SK-MEL-5 (cell line): ENCODE data around the gene ICE2. TPM values are rescaled to one million over a fixed set of nuclear protein-coding genes. Genes with fewer than 3 reads are reported as not detected.

Source experiments
- DNase-seq: peaks from one replicate; pipeline ENCODE4 v3.0.0-alpha.2; 2016; ENCODE audit warnings: low read depth, low spot score
- in situ Hi-C: cut with HindIII; loops from 2 replicates; pipeline ENCODE4 v1.10.0; 2016; ENCODE audit warnings: low sequenced_read_pairs, high pct_unique_total_duplicates, low pct_unique_long_range_greater_than_20kb
- total RNA-seq: library from RNA; depleted of rRNA; stranded (reverse); fragments of >200 nt; shearing (Covaris generic); gene quantifications from 2 replicates; pipeline ENCODE4 v1.2.3, GENCODE V29; 2014

Gene ICE2
- total RNA-seq, 1 experiment from 2014 or later, result 34.3 TPM

DNA sequence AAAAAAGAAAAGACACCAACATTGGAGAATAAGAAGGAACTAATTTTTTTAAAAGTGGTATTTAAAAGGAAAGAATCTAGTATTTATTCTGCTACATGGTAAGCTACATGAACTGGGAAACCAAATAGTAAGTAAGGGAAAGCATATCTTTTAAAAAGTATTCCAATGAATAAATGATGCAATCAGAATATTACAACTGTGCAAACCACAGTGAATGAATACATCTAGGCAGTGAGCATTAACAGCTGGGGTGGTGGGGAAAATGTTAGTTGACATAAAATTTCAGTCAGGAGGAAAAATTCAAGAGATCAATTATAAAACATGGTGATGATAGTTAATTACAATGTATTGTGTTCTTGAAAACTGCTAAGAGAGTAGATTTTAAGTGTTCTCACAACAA lies 16.9 kb downstream of the ICE2 start:
- in situ Hi-C loops, result no loop called here
- no peak for DNase-seq

- in situ Hi-C loops, result no loop called here
- DNase-seq, result no peak
Observed at GRCh38 chr15:60460931-60461330, 18.0 kb downstream of the ICE2 start.

DNA sequence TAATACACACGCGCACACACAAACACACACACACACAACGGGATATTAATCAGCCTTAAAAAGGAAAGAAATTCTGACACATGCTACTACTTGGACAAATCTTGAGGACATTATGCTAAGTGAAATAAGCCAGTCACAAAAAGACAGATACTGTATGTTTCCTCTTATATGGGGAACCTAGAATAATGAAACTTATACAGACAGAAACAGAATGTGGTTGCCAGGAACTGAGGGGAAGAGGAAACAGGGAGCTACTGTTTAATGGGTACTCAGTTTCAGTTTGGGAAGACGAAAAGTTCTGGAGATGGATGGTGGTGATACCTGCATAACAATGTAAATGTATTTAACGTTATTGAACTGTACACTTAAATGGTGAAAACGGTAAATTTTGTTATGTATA lies 20.2 kb downstream of the ICE2 start:
- in situ Hi-C loops, result no loop called here
- DNase-seq, result no peak

DNA sequence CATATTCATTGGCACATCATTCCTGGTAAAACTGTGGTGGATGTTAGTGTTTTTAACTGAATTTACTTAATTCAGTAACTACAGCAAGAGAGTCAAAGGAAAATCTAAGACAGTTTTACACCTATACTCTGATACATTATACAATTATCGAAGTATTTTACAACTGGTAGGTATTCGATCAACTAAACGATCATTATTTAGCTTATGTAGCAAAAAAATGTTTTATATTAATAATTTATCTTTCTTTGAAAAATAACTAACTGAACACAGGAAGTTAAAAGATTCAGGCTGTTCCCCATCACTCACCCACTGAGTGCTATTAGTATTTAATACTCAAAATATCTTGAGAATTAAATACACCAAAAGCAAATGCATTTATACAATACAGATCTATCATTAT lies 21.0 kb downstream of the ICE2 start:
- in situ Hi-C loops, result no loop called here
- no peak for DNase-seq

DNA sequence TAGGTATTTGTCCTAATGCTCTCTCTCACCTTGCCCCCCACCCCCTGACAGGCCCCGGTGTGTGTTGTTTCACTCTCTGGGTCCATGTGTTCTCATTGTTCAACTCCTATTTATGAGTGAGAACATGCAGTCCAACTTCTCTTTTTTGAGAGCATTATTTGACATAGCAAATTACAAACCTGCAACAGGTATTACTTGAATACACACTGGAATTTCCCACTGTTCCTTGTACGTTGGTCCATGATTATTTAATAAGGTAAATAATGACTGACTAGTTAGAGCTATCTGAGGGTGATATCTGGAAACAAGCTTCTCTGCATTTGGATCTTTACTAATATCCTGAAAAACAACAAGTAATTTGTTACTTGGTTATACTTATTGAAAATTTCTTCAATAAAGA lies 24.1 kb downstream of the ICE2 start:
- in situ Hi-C loops, result no loop called here
- no peak for DNase-seq

GRCh38 chr15:60448668-60449360 lies 30.1 kb downstream of the ICE2 start:
- in situ Hi-C loops, result no loop called here
- no peak for DNase-seq

- in situ Hi-C loops, result no loop called here
- DNase-seq, result peak; percentile 54
Observed at GRCh38 chr15:60444289-60444912, 34.5 kb downstream of the ICE2 start.

- in situ Hi-C loops, result no loop called here
- peak; percentile 27 for DNase-seq
Observed at GRCh38 chr15:60442763-60443162, 36.2 kb downstream of the ICE2 start.

GRCh38 chr15:60442031-60442650 lies 36.8 kb downstream of the ICE2 start:
- in situ Hi-C loops, result no loop called here
- DNase-seq, result no peak

- in situ Hi-C loops, result no loop called here
- DNase-seq, result no peak
Observed at GRCh38 chr15:60441331-60441730, 37.6 kb downstream of the ICE2 start.

DNA sequence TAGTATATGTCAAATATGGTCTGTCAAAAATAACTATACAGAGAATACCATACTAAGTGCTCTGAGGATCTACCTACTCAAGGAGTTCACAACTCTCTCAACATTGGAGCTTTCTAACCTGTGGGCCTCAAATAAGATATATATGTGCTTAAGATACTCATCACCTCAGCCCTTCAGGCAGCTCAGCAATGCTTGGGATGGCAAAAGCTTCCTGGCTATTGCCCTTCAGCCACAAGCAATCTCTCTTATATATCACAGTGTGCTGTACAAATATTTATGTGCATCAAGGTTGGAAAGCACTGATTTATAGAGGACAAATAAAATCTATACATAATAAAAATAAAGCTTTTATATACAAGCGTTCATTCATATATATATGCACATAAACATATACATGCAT lies 40.3 kb downstream of the ICE2 start:
- DNase-seq, result no peak
- in situ Hi-C loops, result no loop called here

GRCh38 chr15:60428935-60429334 lies 50.0 kb downstream of the ICE2 start:
- DNase-seq, result no peak
- in situ Hi-C loops, result no loop called here

GRCh38 chr15:60426870-60427508 lies 52.0 kb downstream of the ICE2 start:
- no peak for DNase-seq
- in situ Hi-C loops, result no loop called here

- in situ Hi-C loops, result no loop called here
Observed at GRCh38 chr15:60425461-60425860, 53.5 kb downstream of the ICE2 start.

GRCh38 chr15:60424006-60424405 lies 54.9 kb downstream of the ICE2 start:
- no peak for DNase-seq
- in situ Hi-C loops, result no loop called here

More at GRCh38 chr15:60425461-60425860, 53.5 kb downstream of the ICE2 start:
- DNase-seq, result no peak

DNA sequence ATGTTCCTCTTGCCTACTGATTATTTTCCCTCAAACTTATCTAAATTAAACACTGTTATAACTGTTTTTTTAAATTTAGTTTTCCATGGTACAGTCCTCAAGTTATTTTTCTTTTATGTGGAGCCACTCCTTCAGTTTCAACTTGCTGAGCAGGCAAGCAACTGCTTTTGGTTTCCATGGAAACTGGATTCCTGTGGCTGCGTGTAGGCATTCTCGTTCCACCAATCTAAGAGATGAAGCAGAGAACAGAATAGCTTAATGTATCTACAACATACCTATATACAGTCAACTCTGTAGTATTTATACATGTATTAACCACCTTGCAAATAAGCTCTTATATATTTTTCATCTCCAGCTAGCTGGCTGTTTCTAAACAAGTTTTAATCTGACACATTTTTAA lies 55.4 kb downstream of the ICE2 start:
- in situ Hi-C loops, result no loop called here
- peak; percentile 71 for DNase-seq

- no peak for DNase-seq
- in situ Hi-C loops, result no loop called here
Observed at GRCh38 chr15:60421544-60421943, 57.4 kb downstream of the ICE2 start.

GRCh38 chr15:60420203-60420716 lies 58.7 kb downstream of the ICE2 start:
- no peak for DNase-seq
- in situ Hi-C loops, result no loop called here
